Gastroesophageal sphincter (tissue), 4 donors: ENCODE data around the gene MORC4. TPM values are rescaled to one million over a fixed set of nuclear protein-coding genes. Genes with fewer than 3 reads are reported as not detected.

ENCODE experiments used
- ATAC-seq: fragments of 150-250 bp; one replicate; pipeline ENCODE4 v1.9.1; 2016; ENCODE audit warnings: mild to moderate bottlenecking, moderate library complexity
- H3K27ac ChIP-seq, 4 donors: fragments of 200-600 bp; sonication (generic) in 3 of 4; 1 replicate in 3 of 4; 2 replicates in 1 of 4; pipeline ENCODE4 v1.5.1; 2016 to 2019
- H3K27me3 ChIP-seq: fragments of 200-600 bp; sonication (generic); one replicate; pipeline ENCODE4 v1.5.1; 2019
- H3K36me3 ChIP-seq, 2 donors: fragments of 200-600 bp; sonication (generic); one replicate each; pipeline ENCODE4 v1.5.1; 2019; ENCODE audit warnings: control low read depth in 1 of 2
- H3K4me1 ChIP-seq, 3 donors: fragments of 200-600 bp; sonication (generic); 1 replicate in 2 of 3; 2 replicates in 1 of 3; pipeline ENCODE4 v1.5.1; 2016 to 2019; ENCODE audit warnings: control low read depth in 2 of 3
- H3K4me3 ChIP-seq, 2 donors: fragments of 200-600 bp; sonication (generic); one replicate each; pipeline ENCODE4 v1.5.1; 2019; ENCODE audit warnings: mild to moderate bottlenecking in 1 of 2, moderate library complexity in 1 of 2
- H3K9me3 ChIP-seq, 3 donors: fragments of 200-600 bp; sonication (generic); one replicate each; pipeline ENCODE4 v1.5.1; 2017 to 2019; ENCODE audit warnings: control low read depth in 2 of 3
- EP300 ChIP-seq: sonication (generic); formaldehyde crosslinking; IDR thresholded peaks from one replicate; pipeline ENCODE4 v1.6.1; 2017; ENCODE audit warnings: antibody characterized with exemption, mild to moderate bottlenecking
- POLR2A ChIP-seq, 2 donors: fragments of 450-650 bp; IDR thresholded peaks; one replicate each; pipeline ENCODE4 v1.6.1; 2017; ENCODE audit warnings: antibody characterized with exemption in 2 of 2, mild to moderate bottlenecking in 2 of 2, moderate library complexity in 1 of 2
- POLR2AphosphoS5 ChIP-seq: sonication (generic); formaldehyde crosslinking; IDR thresholded peaks from one replicate; pipeline ENCODE4 v1.6.1; 2017; ENCODE audit warnings: antibody characterized with exemption
- WGBS, 2 donors: methylation state at CpG; one replicate each; pipeline ENCODE4 v1.1.5; 2018; ENCODE audit warnings: low coverage in 1 of 2; 5-methylcytosine and 5-hydroxymethylcytosine counted together
- total RNA-seq, 4 donors: library from RNA; depleted of rRNA; stranded (reverse); fragments of >200 nt; gene quantifications; one replicate each; pipeline ENCODE4 v1.1.0, GENCODE V29; 2016
- TF ChIP-seq, protein P1 (sequence below), 4 experiments: fragments of 200-600 bp in 2 of 4; fragments of 450-650 bp in 2 of 4; sonication (generic) in 1 of 4; IDR thresholded peaks; one replicate each; pipeline ENCODE4 v1.5.1; 2017 to 2019; ENCODE audit warnings: antibody characterized with exemption in 4 of 4, mild to moderate bottlenecking in 2 of 4, moderate library complexity in 2 of 4

Gene MORC4
- total RNA-seq, 4 donors from 2014 or later, result 10.7 to 19.5 (median 15.4) TPM

DNA sequence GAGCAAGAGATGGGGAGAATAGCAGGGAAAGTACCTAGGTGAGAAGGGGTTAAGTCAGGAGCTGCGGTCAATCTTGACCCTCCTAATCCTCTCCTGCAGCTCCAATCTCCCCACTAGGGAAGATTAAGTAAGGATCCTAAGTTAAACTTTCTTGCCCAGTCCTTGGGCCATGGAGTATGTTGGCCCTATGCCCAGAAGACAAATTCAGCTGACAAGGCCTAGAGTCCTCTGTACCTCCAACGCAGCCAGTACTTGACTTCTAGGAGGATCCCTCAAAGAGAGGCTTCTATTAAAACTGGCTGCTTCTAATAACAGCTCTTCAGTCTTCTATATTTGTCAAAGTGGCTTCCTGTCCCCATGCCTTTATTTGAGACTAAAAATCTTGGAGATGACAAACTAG is 78.4 kb downstream of the MORC4 start:
- H3K36me3 ChIP-seq, result no peaks in the 10 kb centered on the region
- WGBS, 2 donors, result 60 to 72% methylated on average over 1 to 2 of the region's 2 CpGs
- no peaks in the 10 kb centered on the region for H3K9me3 ChIP-seq
- no peaks in the 10 kb centered on the region for H3K27me3 ChIP-seq
- ATAC-seq, result no peak
- H3K4me1 ChIP-seq, result no peaks in the 10 kb centered on the region
- TF ChIP-seq POLR2A (IDR thresholded peaks at IDR 0.05), result no peak
- no peak for TF ChIP-seq POLR2AphosphoS5
- no peak overlapping the region for H3K4me3 ChIP-seq
- no peak overlapping the region for H3K27ac ChIP-seq

DNA sequence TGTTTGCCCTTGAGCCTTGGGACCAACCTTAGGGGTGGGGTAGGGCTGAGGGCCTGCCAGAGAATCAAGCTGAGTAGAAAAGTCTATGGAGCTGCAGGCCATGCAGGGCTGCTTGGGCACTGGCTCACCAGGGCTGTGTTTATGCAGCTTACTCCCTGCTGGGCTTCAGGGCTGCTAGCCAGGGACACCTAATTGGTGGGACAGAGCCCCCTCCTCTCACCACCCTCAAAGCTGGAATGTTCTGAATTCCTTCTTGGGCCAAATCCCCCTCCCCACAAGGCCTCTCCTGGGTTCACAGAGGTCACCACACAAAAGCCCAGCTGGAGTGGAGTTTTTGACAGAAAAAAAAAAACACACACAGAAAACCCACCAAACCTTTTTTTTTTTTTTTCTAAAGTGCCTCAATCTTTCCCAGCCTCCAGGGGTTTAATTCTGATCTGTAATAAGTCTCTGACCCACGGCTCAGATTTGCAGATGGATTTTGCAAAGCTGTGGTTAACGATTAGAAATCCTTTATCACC is 80.0 kb downstream of the MORC4 start, which contains the start of gene CLDN2:
CLDN2 (plus strand) TSS at position 471 of the 521 bp plus-strand sequence. CDS start 7,827 bp downstream, outside the sequence.
- no peak for ATAC-seq
- Histone ChIP-seq H3K4me3 (no peak within 1 kb of the TSS), H3K27ac (no peak within 1 kb of the TSS), H3K9me3 (no peaks in the 10 kb centered on the region), H3K4me1 (no peaks in the 10 kb centered on the region), H3K27me3 (no peaks in the 10 kb centered on the region), H3K36me3 (no peaks in the 10 kb centered on the region)
- WGBS, 2 donors, result 8 to 56% methylated on average over 2 of the region's 2 CpGs
- TF ChIP-seq POLR2AphosphoS5, result no peak
- no peak for TF ChIP-seq EP300
- no peak for TF ChIP-seq POLR2A (IDR thresholded peaks at IDR 0.05)
- TF ChIP-seq, protein P1, sequence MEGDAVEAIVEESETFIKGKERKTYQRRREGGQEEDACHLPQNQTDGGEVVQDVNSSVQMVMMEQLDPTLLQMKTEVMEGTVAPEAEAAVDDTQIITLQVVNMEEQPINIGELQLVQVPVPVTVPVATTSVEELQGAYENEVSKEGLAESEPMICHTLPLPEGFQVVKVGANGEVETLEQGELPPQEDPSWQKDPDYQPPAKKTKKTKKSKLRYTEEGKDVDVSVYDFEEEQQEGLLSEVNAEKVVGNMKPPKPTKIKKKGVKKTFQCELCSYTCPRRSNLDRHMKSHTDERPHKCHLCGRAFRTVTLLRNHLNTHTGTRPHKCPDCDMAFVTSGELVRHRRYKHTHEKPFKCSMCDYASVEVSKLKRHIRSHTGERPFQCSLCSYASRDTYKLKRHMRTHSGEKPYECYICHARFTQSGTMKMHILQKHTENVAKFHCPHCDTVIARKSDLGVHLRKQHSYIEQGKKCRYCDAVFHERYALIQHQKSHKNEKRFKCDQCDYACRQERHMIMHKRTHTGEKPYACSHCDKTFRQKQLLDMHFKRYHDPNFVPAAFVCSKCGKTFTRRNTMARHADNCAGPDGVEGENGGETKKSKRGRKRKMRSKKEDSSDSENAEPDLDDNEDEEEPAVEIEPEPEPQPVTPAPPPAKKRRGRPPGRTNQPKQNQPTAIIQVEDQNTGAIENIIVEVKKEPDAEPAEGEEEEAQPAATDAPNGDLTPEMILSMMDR (IDR thresholded peaks at IDR 0.05), result no peak

DNA sequence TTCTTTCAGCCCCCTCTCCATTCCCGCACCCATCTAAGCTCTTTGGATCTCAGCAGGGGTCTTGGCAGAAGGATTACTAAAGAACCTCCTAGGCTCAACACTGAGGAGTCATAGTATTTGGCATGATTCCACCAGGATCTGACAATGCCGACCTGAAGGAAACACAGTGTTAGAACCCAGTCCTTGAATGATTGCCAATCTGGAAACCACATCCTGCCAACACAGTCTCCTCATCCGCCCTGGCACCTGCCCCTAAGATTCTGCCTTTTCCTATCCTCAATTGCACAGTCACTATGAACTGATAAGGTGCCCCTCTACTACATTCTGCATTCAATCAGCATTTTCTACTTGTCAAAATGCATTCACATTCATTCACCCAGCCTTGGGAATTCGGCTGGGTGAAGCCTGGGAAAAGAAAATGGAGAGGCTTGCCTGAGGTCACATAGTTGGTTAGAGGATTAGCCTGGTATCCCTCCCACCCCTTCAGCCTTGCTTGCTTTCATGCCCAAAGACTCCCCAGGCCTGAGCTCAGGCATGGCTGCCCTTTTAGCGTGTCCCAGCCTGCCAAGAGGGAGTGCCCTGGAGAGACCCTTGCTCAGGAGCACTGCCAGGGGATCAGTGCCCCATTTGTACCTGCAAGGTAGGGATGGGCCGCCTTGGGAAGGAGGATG is 82.0 kb downstream of the MORC4 start:
- Histone ChIP-seq H3K27me3 (no peaks in the 10 kb centered on the region), H3K4me1 (no peaks in the 10 kb centered on the region), H3K9me3 (no peaks in the 10 kb centered on the region), H3K4me3 (no peak overlapping the region), H3K36me3 (no peaks in the 10 kb centered on the region), H3K27ac (no peak overlapping the region)
- ATAC-seq, result no peak
- TF ChIP-seq POLR2A (IDR thresholded peaks at IDR 0.05) (no peak), EP300 (no peak), POLR2AphosphoS5 (no peak)
- TF ChIP-seq, protein P1 (IDR thresholded peaks at IDR 0.05), result no peak
- WGBS, 2 donors, result 33 to 50% methylated on average over 2 to 4 of the region's 6 CpGs

DNA sequence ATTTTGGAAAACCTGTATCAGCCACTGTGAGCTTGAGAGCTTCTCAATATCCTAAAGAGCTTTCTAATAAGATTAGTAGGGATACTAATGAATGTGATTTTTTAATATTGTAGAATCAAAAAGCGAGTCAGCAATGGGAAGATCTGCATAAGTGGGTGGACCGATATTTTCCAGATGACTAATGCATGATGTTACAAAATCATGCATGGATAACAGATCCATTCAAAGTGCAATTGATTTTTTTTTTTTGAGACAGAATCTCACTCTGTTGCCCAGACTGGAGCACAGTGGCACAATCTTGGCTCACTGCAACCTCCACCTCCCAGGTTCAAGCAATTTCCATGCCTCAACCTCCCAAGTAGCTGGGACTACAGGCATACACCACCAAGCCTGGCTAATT is 87.1 kb downstream of the MORC4 start:
- no peak overlapping the region for H3K27ac ChIP-seq
- H3K4me1 ChIP-seq, result no peaks in the 10 kb centered on the region
- H3K9me3 ChIP-seq, result no peaks in the 10 kb centered on the region
- 63 to 79% methylated on average over 2 of the region's 2 CpGs for WGBS, 2 donors
- ATAC-seq, result no peak
- H3K27me3 ChIP-seq, result no peaks in the 10 kb centered on the region
- no peaks in the 10 kb centered on the region for H3K36me3 ChIP-seq
- TF ChIP-seq EP300, result no peak
- no peak for TF ChIP-seq POLR2AphosphoS5
- TF ChIP-seq, protein P1 (IDR thresholded peaks at IDR 0.05), result no peak
- TF ChIP-seq POLR2A (IDR thresholded peaks at IDR 0.05), result no peak
- H3K4me3 ChIP-seq, result no peak overlapping the region

DNA sequence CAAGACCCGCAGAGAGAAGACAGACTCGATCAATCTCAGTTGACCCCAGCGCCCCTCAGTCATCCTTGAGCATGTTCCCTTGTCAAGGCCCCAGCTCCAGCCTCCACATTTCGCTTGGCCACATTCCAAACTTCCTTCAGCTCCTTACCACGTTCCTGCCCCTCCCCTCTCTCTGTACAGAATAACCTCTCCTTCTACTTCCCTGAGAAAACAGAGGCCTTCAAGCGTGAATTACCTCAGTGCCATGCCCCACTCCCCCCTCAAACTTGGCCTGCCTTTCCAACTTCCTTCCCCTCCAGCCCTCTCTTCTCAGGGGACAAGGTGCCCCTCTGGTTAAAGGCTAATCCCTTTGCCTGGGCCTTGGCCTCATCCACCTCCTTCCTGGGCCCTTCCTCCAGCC is 93.7 kb downstream of the MORC4 start:
- peaks cover 0 to 29% (median 0%) of the 10 kb centered on the region in 3 donors for H3K4me1 ChIP-seq
- H3K9me3 ChIP-seq, result no peaks in the 10 kb centered on the region
- no peaks in the 10 kb centered on the region for H3K36me3 ChIP-seq
- H3K27me3 ChIP-seq, result no peaks in the 10 kb centered on the region
- no peak overlapping the region for H3K27ac ChIP-seq
- WGBS, 2 donors, result 20 to 34% methylated on average over 2 to 3 of the region's 6 CpGs
- TF ChIP-seq POLR2A (IDR thresholded peaks at IDR 0.05), result no peak
- no peak for TF ChIP-seq POLR2AphosphoS5
- TF ChIP-seq, protein P1 (IDR thresholded peaks at IDR 0.05), result no peak
- no peak for TF ChIP-seq EP300
- no peak overlapping the region for H3K4me3 ChIP-seq
- ATAC-seq, result no peak
